K562 (cell line): Measurements from ENCODE around the gene ASIP.

Experiments used
- BRCA1 ChIP-seq, 2 experiments: fragments of 450-650 bp in 1 of 2; sonication (generic) in 1 of 2; formaldehyde crosslinking in 1 of 2; IDR thresholded peaks; 2 replicates each; pipeline versions ENCODE4 v1.5.0 to v1.6.1; 2017 to 2020; ENCODE audit warnings: mild to moderate bottlenecking in 1 of 2, missing genetic modification reagents in 1 of 2
- CBX2 ChIP-seq: fragments of 200-600 bp; sonication (generic); IDR thresholded peaks from one replicate; pipeline ENCODE4 v1.6.1; 2012; ENCODE audit warnings: mild to moderate bottlenecking, low read length, inconsistent platforms; ENCODE audit not compliant: insufficient read depth, poor library complexity, severe bottlenecking
- CTCF ChIP-seq, 3 experiments: IDR thresholded peaks in 2 of 3; conservative IDR thresholded peaks in 1 of 3; 2 replicates each; pipeline ENCODE4 v1.5.1; 2011 to 2012; ENCODE audit warnings: low read length in 3 of 3, mild to moderate bottlenecking in 3 of 3, control low read depth in 2 of 3, improper control_type of control experiment in 1 of 3, inconsistent platforms in 1 of 3, low read depth in 1 of 3, mixed read lengths in 1 of 3, moderate library complexity in 1 of 3; ENCODE audit not compliant: insufficient read depth in 2 of 3
- DIDO1 ChIP-seq: fragments of 450-650 bp; IDR thresholded peaks from 2 replicates; pipeline ENCODE4 v1.6.1; 2016; ENCODE audit warnings: low read depth, missing biosample characterization, missing genetic modification characterization
- EZH2 ChIP-seq: IDR thresholded peaks from 2 replicates; pipeline ENCODE4 v1.6.1; 2012; ENCODE audit warnings: low read depth, mild to moderate bottlenecking, inconsistent platforms, low read length, borderline replicate concordance
- NFE2L1 ChIP-seq: fragments of 450-650 bp; IDR thresholded peaks from 2 replicates; pipeline ENCODE4 v1.6.1; 2016; ENCODE audit warnings: missing genetic modification characterization, low read depth, mild to moderate bottlenecking, missing compliant biosample characterization, moderate library complexity, borderline replicate concordance
- USF1 ChIP-seq: sonication (generic); formaldehyde crosslinking; IDR thresholded peaks from 2 replicates; pipeline ENCODE4 v1.9.0; 2022; ENCODE audit warnings: mild to moderate bottlenecking, missing genetic modification reagents
- ZBTB33 ChIP-seq: sonication (generic); formaldehyde crosslinking; IDR thresholded peaks from 2 replicates; pipeline ENCODE4 v1.8.1; 2023; ENCODE audit warnings: mild to moderate bottlenecking, missing genetic modification reagents
- ZBTB8A ChIP-seq: fragments of 450-650 bp; IDR thresholded peaks from 2 replicates; pipeline ENCODE4 v1.6.1; 2018; ENCODE audit warnings: mild to moderate bottlenecking, moderate library complexity; ENCODE audit not compliant: partially characterized antibody
- TF ChIP-seq, protein P1 (sequence below): sonication (generic); formaldehyde crosslinking; IDR thresholded peaks from 2 replicates; pipeline ENCODE4 v1.8.1; 2023; ENCODE audit warnings: mild to moderate bottlenecking, missing genetic modification reagents, moderate library complexity

DNA sequence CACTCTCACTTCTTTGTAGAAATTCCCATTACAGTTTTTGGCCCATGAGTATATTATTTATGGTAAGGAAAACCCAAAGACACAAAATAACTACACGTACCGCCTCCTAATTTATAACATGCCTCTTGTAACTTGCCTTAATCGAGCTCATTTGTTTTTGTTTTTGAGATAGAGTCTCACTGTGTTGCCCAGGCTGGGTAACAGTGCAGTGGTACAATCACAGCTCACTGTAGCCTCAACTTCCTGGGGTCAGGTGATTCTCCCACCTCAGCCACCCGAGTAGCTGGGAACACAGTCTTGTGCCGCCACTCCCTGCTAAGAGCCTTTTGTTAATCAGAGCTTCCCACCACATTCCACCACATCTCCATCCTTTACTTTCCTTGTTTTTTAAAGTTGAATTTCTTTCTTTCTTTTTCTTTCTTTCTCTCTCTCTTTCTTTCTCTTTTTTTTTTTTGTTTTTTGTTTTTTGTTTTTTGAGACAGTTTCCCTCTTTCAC lies 15.5 kb downstream of the ASIP start:
- TF ChIP-seq NFE2L1 (tag) (no peak), DIDO1 (tag) (no peak), USF1 (no peak), CTCF (IDR thresholded peaks at IDR 0.05 in 2 of 3, conservative IDR thresholded peaks at IDR 0.05 in 1 of 3; ENCODE audit: insufficient read depth in 2 of 3, low read depth in 1 of 3, low read length in 3 of 3) (no peak), EZH2 (no peak), ZBTB8A (no peak), BRCA1 (IDR thresholded peaks at IDR 0.05) (no peak), BRCA1 (CRISPR knock-in tag; IDR thresholded peaks at IDR 0.05) (no peak), ZBTB33 (no peak), CBX2 (no peak)
- TF ChIP-seq, protein P1, sequence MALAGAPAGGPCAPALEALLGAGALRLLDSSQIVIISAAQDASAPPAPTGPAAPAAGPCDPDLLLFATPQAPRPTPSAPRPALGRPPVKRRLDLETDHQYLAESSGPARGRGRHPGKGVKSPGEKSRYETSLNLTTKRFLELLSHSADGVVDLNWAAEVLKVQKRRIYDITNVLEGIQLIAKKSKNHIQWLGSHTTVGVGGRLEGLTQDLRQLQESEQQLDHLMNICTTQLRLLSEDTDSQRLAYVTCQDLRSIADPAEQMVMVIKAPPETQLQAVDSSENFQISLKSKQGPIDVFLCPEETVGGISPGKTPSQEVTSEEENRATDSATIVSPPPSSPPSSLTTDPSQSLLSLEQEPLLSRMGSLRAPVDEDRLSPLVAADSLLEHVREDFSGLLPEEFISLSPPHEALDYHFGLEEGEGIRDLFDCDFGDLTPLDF (CRISPR knock-in tag), result no peak
